Measurements from ENCODE around the gene SLC6A3. TPM values are rescaled to one million over a fixed set of nuclear protein-coding genes. Genes with fewer than 3 reads are reported as not detected.
A peak's percentile ranks its signal among the peaks of the same experiment; 100 is the strongest.

Gene SLC6A3
- total RNA-seq, 1 donor from 2014 or later, result not detected

GRCh38 chr5:1380011-1380817, 65.0 kb downstream of the SLC6A3 start:
- TF ChIP-seq CTCF (IDR thresholded peaks at IDR 0.05), result peak; percentile 90
- peaks cover 58% of the 10 kb centered on the region for H3K27me3 Mint-ChIP-seq (ENCODE audit: low read depth)
- peaks cover 2% of the 10 kb centered on the region for H3K4me1 Mint-ChIP-seq (ENCODE audit: low read depth)
- no peak for DNase-seq (ENCODE audit: low spot score)
- H3K4me3 Mint-ChIP-seq (ENCODE audit: unreplicated experiment), result no peak overlapping the region
- no peaks in the 10 kb centered on the region for H3K36me3 Mint-ChIP-seq (ENCODE audit: low read depth)
- H3K9me3 Mint-ChIP-seq (ENCODE audit: low read depth), result no peaks in the 10 kb centered on the region
- no peak overlapping the region for H3K27ac Mint-ChIP-seq (ENCODE audit: unreplicated experiment)

- Mint-ChIP-seq H3K4me3 (ENCODE audit: unreplicated experiment) (no peak overlapping the region), H3K36me3 (ENCODE audit: low read depth) (no peaks in the 10 kb centered on the region), H3K27me3 (ENCODE audit: low read depth) (peaks cover 63% of the 10 kb centered on the region), H3K27ac (ENCODE audit: unreplicated experiment) (no peak overlapping the region), H3K4me1 (ENCODE audit: low read depth) (peaks cover 2% of the 10 kb centered on the region), H3K9me3 (ENCODE audit: low read depth) (no peaks in the 10 kb centered on the region)
- DNase-seq (ENCODE audit: low spot score), result no peak
- TF ChIP-seq CTCF (IDR thresholded peaks at IDR 0.05), result no peak
Measured at GRCh38 chr5:1378866-1379659, 66.2 kb downstream of the SLC6A3 start.

- Mint-ChIP-seq H3K27me3 (ENCODE audit: low read depth) (peaks cover 58% of the 10 kb centered on the region), H3K36me3 (ENCODE audit: low read depth) (no peaks in the 10 kb centered on the region), H3K4me1 (ENCODE audit: low read depth) (peaks cover 2% of the 10 kb centered on the region), H3K27ac (ENCODE audit: unreplicated experiment) (no peak overlapping the region), H3K4me3 (ENCODE audit: unreplicated experiment) (no peak overlapping the region), H3K9me3 (ENCODE audit: low read depth) (no peaks in the 10 kb centered on the region)
- TF ChIP-seq CTCF (IDR thresholded peaks at IDR 0.05), result no peak
- no peak for DNase-seq (ENCODE audit: low spot score)
Measured at GRCh38 chr5:1378096-1378495, 67.1 kb downstream of the SLC6A3 start.

- Mint-ChIP-seq H3K4me3 (ENCODE audit: unreplicated experiment) (no peak overlapping the region), H3K27me3 (ENCODE audit: low read depth) (peaks cover 63% of the 10 kb centered on the region), H3K9me3 (ENCODE audit: low read depth) (no peaks in the 10 kb centered on the region), H3K36me3 (ENCODE audit: low read depth) (no peaks in the 10 kb centered on the region), H3K27ac (ENCODE audit: unreplicated experiment) (no peak overlapping the region), H3K4me1 (ENCODE audit: low read depth) (peaks cover 2% of the 10 kb centered on the region)
- DNase-seq (ENCODE audit: low spot score), result no peak
- no peak for TF ChIP-seq CTCF (IDR thresholded peaks at IDR 0.05)
Measured at GRCh38 chr5:1376981-1377380, 68.3 kb downstream of the SLC6A3 start.

All from chondrocyte (in vitro differentiated cells).